ENCODE results near the gene PTGER1.
A peak's percentile ranks its signal among the peaks of the same experiment; 100 is the strongest.

PTGER1 gene

GRCh38 chr19:14497228-14497921, 22.2 kb upstream of the PTGER1 start:
- TF ChIP-seq CTCF (IDR thresholded peaks at IDR 0.05; ENCODE audit: low read depth, low read length), result no peak
- H3K4me3 ChIP-seq (ENCODE audit: low read depth, low read length), result no peak overlapping the region

GRCh38 chr19:14496834-14497227, 21.7 kb upstream of the PTGER1 start:
- no peak overlapping the region for H3K4me3 ChIP-seq (ENCODE audit: low read depth, low read length)

GRCh38 chr19:14496029-14496833, 21.1 kb upstream of the PTGER1 start, which contains the start of gene GIPC1:
TSS of gene GIPC1 (minus strand) at chr19:14496127. CDS start at chr19:14482976, 13,151 bp downstream.
- peak within 1 kb of the TSS; percentile 90 for H3K4me3 ChIP-seq (ENCODE audit: low read depth, low read length)
- no peak for TF ChIP-seq CTCF (IDR thresholded peaks at IDR 0.05; ENCODE audit: low read depth, low read length)

More at GRCh38 chr19:14496834-14497227, 21.7 kb upstream of the PTGER1 start:
- TF ChIP-seq CTCF (IDR thresholded peaks at IDR 0.05; ENCODE audit: low read depth, low read length), result no peak

GRCh38 chr19:14495672-14496028, 20.5 kb upstream of the PTGER1 start:
- peak overlapping the region; percentile 90 for H3K4me3 ChIP-seq (ENCODE audit: low read depth, low read length)
- no peak for TF ChIP-seq CTCF (IDR thresholded peaks at IDR 0.05; ENCODE audit: low read depth, low read length)

GRCh38 chr19:14494910-14495671, 19.9 kb upstream of the PTGER1 start:
- TF ChIP-seq CTCF (IDR thresholded peaks at IDR 0.05; ENCODE audit: low read depth, low read length), result no peak
- H3K4me3 ChIP-seq (ENCODE audit: low read depth, low read length), result peak overlapping the region; percentile 90

- no peak for TF ChIP-seq CTCF (IDR thresholded peaks at IDR 0.05; ENCODE audit: low read depth, low read length)
- peak overlapping the region; percentile 90 for H3K4me3 ChIP-seq (ENCODE audit: low read depth, low read length)
Observed at GRCh38 chr19:14494411-14494810, 19.3 kb upstream of the PTGER1 start.

Data from WI38 (cell line).